K562 (cell line): ENCODE measurements around the gene C4BPB. TPM values are rescaled to one million over a fixed set of nuclear protein-coding genes. Genes with fewer than 3 reads are reported as not detected.

Source experiments
- AFF4 ChIP-seq: sonication (generic); formaldehyde crosslinking; IDR thresholded peaks from 2 replicates; pipeline ENCODE4 v1.8.0; 2023; ENCODE audit warnings: mild to moderate bottlenecking, missing genetic modification reagents
- HDAC2 ChIP-seq: fragments of 450-650 bp; IDR thresholded peaks from 2 replicates; pipeline ENCODE4 v1.6.1; 2016; ENCODE audit warnings: mild to moderate bottlenecking
- MAX ChIP-seq: sonication (generic); formaldehyde crosslinking; IDR thresholded peaks from 2 replicates; pipeline ENCODE4 v1.9.0; 2022; ENCODE audit warnings: mild to moderate bottlenecking, missing genetic modification reagents
- MBD2 ChIP-seq: sonication (generic); IDR thresholded peaks from 2 replicates; pipeline ENCODE4 v1.6.1; 2016; ENCODE audit warnings: low read depth, borderline replicate concordance
- NELFE ChIP-seq: IDR thresholded peaks from 2 replicates; pipeline ENCODE4 v1.6.1; 2011; ENCODE audit warnings: mild to moderate bottlenecking; ENCODE audit not compliant: insufficient read depth, insufficient read length
- NFRKB ChIP-seq: fragments of 450-650 bp; IDR thresholded peaks from 2 replicates; pipeline ENCODE4 v1.6.1; 2016; ENCODE audit warnings: low read depth
- RERE ChIP-seq: sonication (generic); formaldehyde crosslinking; IDR thresholded peaks from 2 replicates; pipeline ENCODE4 v1.8.0; 2023; ENCODE audit warnings: missing genetic modification reagents, mild to moderate bottlenecking, borderline replicate concordance
- TBP ChIP-seq: optimal IDR thresholded peaks from 2 replicates; pipeline ENCODE3; 2011; ENCODE audit warnings: low read depth, low read length, improper control_type of control experiment
- ZBTB12 ChIP-seq: fragments of 250-450 bp; sonication (Bioruptor Pico); IDR thresholded peaks from 2 replicates; pipeline ENCODE4 v1.4.0; 2020
- ZC3H4 ChIP-seq: sonication (generic); formaldehyde crosslinking; IDR thresholded peaks from 2 replicates; pipeline ENCODE4 v1.9.0; 2021; ENCODE audit warnings: missing genetic modification reagents, borderline replicate concordance
- polyA plus RNA-seq, 8 experiments: library from polyadenylated mRNA; depleted of rRNA in 4 of 8; stranded (reverse) in 5 of 8; unstranded in 3 of 8; fragments of >200 nt; fragmentation: Nextera tagmentation in 2 of 8; fragmentation: Illumina TruSeq in 1 of 8; extraction: Ambion mirVana in 2 of 8; extraction: Trizol in 1 of 8; gene quantifications; 2 replicates each; pipeline versions ENCODE4 v1.2.1 to v1.2.3, GENCODE V29; 2011 to 2014; ENCODE audit warnings: inconsistent platforms in 1 of 8, missing spikeins in 1 of 8
- total RNA-seq, 7 experiments: library from RNA; depleted of rRNA in 6 of 7; stranded (reverse); fragments of >200 nt in 6 of 7; fragmentation: Illumina TruSeq in 2 of 7; extraction: Trizol in 2 of 7; gene quantifications; 2 replicates each; pipeline versions ENCODE4 v1.2.1 to v1.2.3, GENCODE V29; 2011 to 2021; ENCODE audit warnings: low replicate concordance in 1 of 7

C4BPB gene
- total and polyA plus RNA-seq, 9 of the 15 experiments (the other 6 are each of a cell fraction or from before 2014, with no cell fraction given), result not detected

- TF ChIP-seq ZBTB12 (0 out of 2 replicates have a peak, but pooled peaks have one; percentile 25), HDAC2 (peak; percentile 73; the same call in 1 of the 2 replicates), NELFE (no peak), MAX (CRISPR knock-in tag) (peak; percentile 80), NFRKB (peak; percentile 58; the same call in 1 of the 2 replicates), MBD2 (peak; percentile 77; the same call in 1 of the 2 replicates), ZC3H4 (CRISPR knock-in tag) (peak; percentile 87; the same call in 1 of the 2 replicates), RERE (CRISPR knock-in tag) (0 out of 2 replicates have a peak, but pooled peaks have one; percentile 87), TBP (peak; percentile 87), AFF4 (CRISPR knock-in tag) (peak; percentile 87; the same call in 1 of the 2 replicates)
These were observed 35.5 kb upstream of the C4BPB start, which contains the start of gene PFKFB2 (continued) for GRCh38 chr1:207052911-207053769.
